H9 (cell line): ENCODE data around the gene HPCAL4. TPM values are rescaled to one million over a fixed set of nuclear protein-coding genes. Genes with fewer than 3 reads are reported as not detected.

ENCODE experiments used
- DNase-seq: peaks from one replicate; pipeline ENCODE4 v3.0.0-alpha.2; 2017
- H2AFZ ChIP-seq: one replicate; pipeline ENCODE4 v1.6.1; 2013; ENCODE audit warnings: mild to moderate bottlenecking, low read length, control low read depth, moderate library complexity
- H2AK5ac ChIP-seq: 2 replicates; pipeline ENCODE4 v1.6.1; 2013; ENCODE audit warnings: low read length, control low read depth, mixed read lengths; ENCODE audit not compliant: insufficient read length
- H2BK120ac ChIP-seq: one replicate; pipeline ENCODE4 v1.6.1; 2013; ENCODE audit warnings: low read depth, mild to moderate bottlenecking, low read length, control low read depth, inconsistent platforms; ENCODE audit not compliant: poor library complexity, severe bottlenecking
- H2BK12ac ChIP-seq: 2 replicates; pipeline ENCODE4 v1.6.1; 2013; ENCODE audit warnings: low read length, control low read depth, mixed read lengths, low read depth; ENCODE audit not compliant: insufficient read length
- H2BK15ac ChIP-seq: 2 replicates; pipeline ENCODE4 v1.6.1; 2013; ENCODE audit warnings: low read depth, low read length, control low read depth
- H2BK20ac ChIP-seq: one replicate; pipeline ENCODE4 v1.6.1; 2013; ENCODE audit warnings: low read depth, mild to moderate bottlenecking, low read length, control low read depth, inconsistent platforms; ENCODE audit not compliant: poor library complexity, severe bottlenecking
- H2BK5ac ChIP-seq: 2 replicates; pipeline ENCODE4 v1.6.1; 2013; ENCODE audit warnings: low read length, control low read depth, mixed read lengths; ENCODE audit not compliant: insufficient read length
- H3K14ac ChIP-seq: 2 replicates; pipeline ENCODE4 v1.6.1; 2013; ENCODE audit warnings: low read length, control low read depth; ENCODE audit not compliant: insufficient read depth
- H3K18ac ChIP-seq: 2 replicates; pipeline ENCODE4 v1.6.1; 2013; ENCODE audit warnings: low read depth, mild to moderate bottlenecking, mixed read lengths, low read length, control low read depth; ENCODE audit not compliant: insufficient read length
- H3K23ac ChIP-seq: 2 replicates; pipeline ENCODE4 v1.6.1; 2013; ENCODE audit warnings: low read length, control low read depth, mixed read lengths, low read depth; ENCODE audit not compliant: insufficient read length
- H3K23me2 ChIP-seq: 2 replicates; pipeline ENCODE4 v1.6.1; 2013; ENCODE audit warnings: low read depth, mild to moderate bottlenecking, mixed read lengths, low read length, control low read depth; ENCODE audit not compliant: insufficient read length, poor library complexity, severe bottlenecking
- H3K27ac ChIP-seq: 2 replicates; pipeline ENCODE4 v1.5.1; 2013; ENCODE audit warnings: low read length, control low read depth, mixed read lengths, low read depth; ENCODE audit not compliant: insufficient read length
- H3K27me3 ChIP-seq: 2 replicates; pipeline ENCODE4 v1.6.1; 2013; ENCODE audit warnings: low read length, control low read depth, inconsistent platforms; ENCODE audit not compliant: insufficient read depth
- H3K4ac ChIP-seq: 2 replicates; pipeline ENCODE4 v1.6.1; 2013; ENCODE audit warnings: low read depth, mild to moderate bottlenecking, control low read depth, inconsistent platforms, low read length, moderate library complexity
- H3K4me1 ChIP-seq: 2 replicates; pipeline ENCODE4 v1.6.1; 2013; ENCODE audit warnings: low read length, control low read depth, inconsistent platforms; ENCODE audit not compliant: insufficient read depth
- H3K4me2 ChIP-seq: 2 replicates; pipeline ENCODE4 v1.6.1; 2013; ENCODE audit warnings: low read length, control low read depth, mixed read lengths; ENCODE audit not compliant: insufficient read length, insufficient read depth
- H3K56ac ChIP-seq: 2 replicates; pipeline ENCODE4 v1.6.1; 2013; ENCODE audit warnings: low read depth, mild to moderate bottlenecking, mixed read lengths, low read length, control low read depth; ENCODE audit not compliant: insufficient read length
- H3K79me1 ChIP-seq: 2 replicates; pipeline ENCODE4 v1.6.1; 2013; ENCODE audit warnings: low read depth, mild to moderate bottlenecking, moderate library complexity, low read length, control low read depth, inconsistent platforms; ENCODE audit not compliant: insufficient read depth, poor library complexity, severe bottlenecking
- H3K79me2 ChIP-seq: 2 replicates; pipeline ENCODE4 v1.6.1; 2013; ENCODE audit warnings: low read length, control low read depth, inconsistent platforms; ENCODE audit not compliant: insufficient read depth
- H3K9ac ChIP-seq: 2 replicates; pipeline ENCODE4 v1.6.1; 2013; ENCODE audit warnings: low read length, control low read depth, mixed read lengths; ENCODE audit not compliant: insufficient read length; ENCODE audit errors: extremely low read depth
- H3K9me3 ChIP-seq: one replicate; pipeline ENCODE4 v1.6.1; 2013; ENCODE audit warnings: low read depth, low read length, inconsistent platforms; ENCODE audit not compliant: control insufficient read depth
- H3T11ph ChIP-seq: one replicate; pipeline ENCODE4 v1.6.1; 2013; ENCODE audit warnings: mild to moderate bottlenecking, low read length, control low read depth, inconsistent platforms
- H4K20me1 ChIP-seq: one replicate; pipeline ENCODE4 v1.6.1; 2013; ENCODE audit not compliant: control insufficient read depth, insufficient read length, insufficient read depth
- H4K5ac ChIP-seq: 2 replicates; pipeline ENCODE4 v1.6.1; 2013; ENCODE audit warnings: low read depth, mild to moderate bottlenecking, mixed read lengths, low read length, control low read depth; ENCODE audit not compliant: insufficient read length
- H4K8ac ChIP-seq: replicated peaks from 2 replicates; pipeline ENCODE4 v1.6.1; 2013; ENCODE audit warnings: low read length, control low read depth, mixed read lengths, low read depth; ENCODE audit not compliant: insufficient read length
- H4K91ac ChIP-seq: 2 replicates; pipeline ENCODE4 v1.6.1; 2013; ENCODE audit warnings: low read depth, mild to moderate bottlenecking, moderate library complexity, mixed read lengths, low read length, control low read depth; ENCODE audit not compliant: insufficient read length
- H3K27ac Mint-ChIP-seq, 3 experiments: 2 replicates in 2 of 3; 3 replicates in 1 of 3; pipeline ENCODE4 v1.8.0; 2020 to 2021; ENCODE audit warnings: mixed read lengths in 3 of 3, mild to moderate bottlenecking in 1 of 3, moderate library complexity in 1 of 3
- H3K27me3 Mint-ChIP-seq: 2 replicates; pipeline ENCODE4 v1.8.0; 2021; ENCODE audit warnings: low read depth, mild to moderate bottlenecking, moderate library complexity, mixed read lengths
- H3K36me3 Mint-ChIP-seq, 3 experiments: 2 replicates in 2 of 3; 3 replicates in 1 of 3; pipeline ENCODE4 v1.8.0; 2020 to 2021; ENCODE audit warnings: low read depth in 3 of 3, mixed read lengths in 3 of 3; ENCODE audit not compliant: insufficient read depth in 1 of 3
- H3K4me1 Mint-ChIP-seq, 2 experiments: 2 replicates each; pipeline ENCODE4 v1.8.0; 2020; ENCODE audit warnings: mixed read lengths in 2 of 2
- H3K4me3 Mint-ChIP-seq, 2 experiments: 2 replicates in 1 of 2; 3 replicates in 1 of 2; pipeline ENCODE4 v1.8.0; 2020 to 2021; ENCODE audit warnings: mild to moderate bottlenecking in 2 of 2, mixed read lengths in 2 of 2, moderate library complexity in 1 of 2
- H3K9me3 Mint-ChIP-seq, 2 experiments: 2 replicates in 1 of 2; 3 replicates in 1 of 2; pipeline ENCODE4 v1.8.0; 2020; ENCODE audit warnings: mild to moderate bottlenecking in 2 of 2, mixed read lengths in 2 of 2, moderate library complexity in 1 of 2
- CTCF ChIP-seq: fragments of 200-600 bp; sonication (generic); conservative IDR thresholded peaks from 3 replicates; pipeline ENCODE4 v1.8.0; 2021; ENCODE audit warnings: antibody characterized with exemption, mild to moderate bottlenecking
- whole genome bisulfite sequencing: extraction: QIAGEN DNeasy Blood & Tissue Kit; methylation state at CpG from one replicate; pipeline ENCODE4 v1.1.7; 2013; ENCODE audit warnings: missing lambda C conversion rate, low lambda C conversion rate, mixed read lengths; ENCODE audit not compliant: insufficient read length; ENCODE audit errors: extremely low coverage; 5-methylcytosine and 5-hydroxymethylcytosine counted together
- total RNA-seq: library from RNA; stranded (reverse); gene quantifications from 2 replicates; pipeline ENCODE4 v1.2.1, GENCODE V29; 2021

Gene HPCAL4
- total RNA-seq, 1 experiment from 2014 or later = 0.15 TPM

- Histone ChIP-seq H3K56ac (no peak overlapping the region), H3T11ph (no peak overlapping the region), H3K23ac (no peak overlapping the region), H2BK5ac (no peak overlapping the region), H2BK12ac (no peak overlapping the region), H2BK20ac (no peak overlapping the region), H4K5ac (no peak overlapping the region), H2AFZ (no peak overlapping the region), H2BK15ac (no peak overlapping the region), H4K20me1 (no peaks in the 10 kb centered on the region), H3K4me2 (no peak overlapping the region), H3K18ac (no peak overlapping the region), H4K91ac (no peak overlapping the region), H2AK5ac (no peak overlapping the region), H3K4me1 (no peaks in the 10 kb centered on the region), H3K23me2 (no peaks in the 10 kb centered on the region), H3K14ac (no peak overlapping the region), H3K9ac (no peak overlapping the region), H2BK120ac (no peak overlapping the region), H4K8ac (no peak overlapping the region), H3K9me3 (no peaks in the 10 kb centered on the region), H3K79me2 (no peaks in the 10 kb centered on the region), H3K79me1 (no peaks in the 10 kb centered on the region), H3K27me3 (no peaks in the 10 kb centered on the region), H3K27ac (no peak overlapping the region), H3K4ac (no peak overlapping the region)
- H3K4me1 Mint-ChIP-seq = peaks cover 8 to 17% of the 10 kb centered on the region in 2 experiments
- WGBS = no CpG with 5 or more reads among the region's 2 CpGs
- no peak overlapping the region for H3K27ac Mint-ChIP-seq
- no peaks in the 10 kb centered on the region for H3K9me3 Mint-ChIP-seq
- no peaks in the 10 kb centered on the region for H3K36me3 Mint-ChIP-seq
- no peak for DNase-seq
- TF ChIP-seq CTCF = no peak
- H3K27me3 Mint-ChIP-seq = peaks cover 80% of the 10 kb centered on the region
- H3K4me3 Mint-ChIP-seq = no peak overlapping the region
These were observed 42.7 kb downstream of the HPCAL4 start for GRCh38 chr1:39648496-39648895.
